GM19193 (cell line): ENCODE data around the gene BCO2.

Experiments
- POLR2A ChIP-seq: IDR thresholded peaks from 4 replicates; pipeline ENCODE4 v1.6.1; 2011; ENCODE audit not compliant: insufficient read depth, insufficient read length; ENCODE audit errors: extremely low read depth

The BCO2 gene

DNA sequence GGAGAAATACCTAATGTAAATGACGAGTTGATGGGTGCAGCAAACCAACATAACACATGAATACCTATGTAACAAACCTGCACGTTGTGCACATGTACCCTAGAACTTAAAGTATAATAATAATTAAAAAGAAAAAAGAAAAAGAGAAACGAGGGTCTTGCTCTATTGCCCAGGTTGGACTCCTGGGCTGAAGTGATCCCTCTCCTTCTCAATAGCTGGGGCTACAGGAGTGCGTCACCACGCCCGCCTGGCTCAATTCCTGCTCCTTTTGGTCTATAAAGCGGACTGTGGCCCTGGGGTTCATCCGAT, 50.4 kb downstream of the BCO2 start:
- no peak for TF ChIP-seq POLR2A

DNA sequence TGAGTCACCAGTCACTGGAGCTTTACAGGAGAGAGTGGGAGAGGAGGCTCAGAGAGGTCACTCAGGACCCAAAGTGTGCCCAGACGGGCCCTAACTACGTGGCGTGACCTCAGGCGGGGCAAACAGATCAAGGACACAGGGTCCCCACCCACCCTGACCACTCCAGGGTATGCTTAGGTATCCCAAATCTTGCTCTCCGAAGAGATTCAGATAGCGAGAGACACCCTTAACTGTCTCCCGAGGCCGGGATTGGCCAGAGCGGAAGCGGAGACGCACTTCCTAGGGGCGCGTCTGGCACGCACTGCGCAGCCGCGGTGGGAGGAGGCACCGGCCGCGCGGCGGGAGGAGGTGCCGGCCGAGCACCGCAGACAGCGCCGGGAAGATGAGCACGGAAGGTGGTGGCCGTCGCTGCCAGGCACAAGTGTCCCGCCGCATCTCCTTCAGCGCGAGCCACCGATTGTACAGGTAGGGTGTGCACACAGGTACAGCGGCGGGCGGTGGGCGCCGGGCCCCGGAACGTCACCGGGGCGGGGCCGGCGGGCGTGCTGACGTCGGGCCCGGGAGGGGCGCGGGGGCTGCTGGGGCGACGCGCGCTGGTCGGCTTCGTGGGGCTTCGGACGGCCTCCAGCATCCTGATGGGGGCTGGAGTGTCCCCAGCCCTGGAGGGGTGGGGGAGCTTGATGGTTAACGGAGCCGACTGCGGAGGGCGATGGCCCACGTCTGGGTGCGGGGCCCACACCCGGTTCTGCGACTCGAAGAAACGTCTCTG, 50.9 kb downstream of the BCO2 start, which contains the start of gene PTS:
Gene PTS, plus strand, starts transcription at position 367 of the 769 bp plus-strand sequence. Its CDS starts 16 bp downstream, at position 383.
- TF ChIP-seq POLR2A, result peak; percentile 97

DNA sequence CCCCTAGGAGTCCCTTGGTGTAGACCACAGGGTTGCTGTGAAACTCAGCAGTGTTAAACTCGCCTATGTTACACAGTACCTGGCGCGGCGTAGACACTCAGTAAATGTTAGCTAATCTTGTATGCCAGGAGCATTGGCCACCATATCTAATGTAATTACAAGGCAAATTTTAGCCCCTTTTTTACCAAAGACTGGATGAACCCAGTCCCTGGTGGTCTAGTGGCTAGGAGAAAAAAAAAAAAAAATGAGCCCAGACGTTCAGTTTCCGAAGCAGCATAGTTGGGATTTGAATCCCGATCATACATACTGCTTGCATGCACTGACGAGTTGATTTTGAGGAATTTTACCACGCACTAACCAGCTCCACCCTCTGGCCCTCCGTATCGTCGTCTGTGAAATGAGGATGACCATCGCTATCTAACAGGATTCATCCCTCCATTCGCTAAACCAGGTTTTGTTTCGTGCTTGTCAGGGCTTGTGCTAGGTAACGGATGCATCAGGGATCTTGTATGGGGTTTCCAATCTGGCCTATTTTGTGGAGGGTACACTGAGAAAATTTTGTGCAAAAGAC, 51.6 kb downstream of the BCO2 start:
- TF ChIP-seq POLR2A, result no peak

DNA sequence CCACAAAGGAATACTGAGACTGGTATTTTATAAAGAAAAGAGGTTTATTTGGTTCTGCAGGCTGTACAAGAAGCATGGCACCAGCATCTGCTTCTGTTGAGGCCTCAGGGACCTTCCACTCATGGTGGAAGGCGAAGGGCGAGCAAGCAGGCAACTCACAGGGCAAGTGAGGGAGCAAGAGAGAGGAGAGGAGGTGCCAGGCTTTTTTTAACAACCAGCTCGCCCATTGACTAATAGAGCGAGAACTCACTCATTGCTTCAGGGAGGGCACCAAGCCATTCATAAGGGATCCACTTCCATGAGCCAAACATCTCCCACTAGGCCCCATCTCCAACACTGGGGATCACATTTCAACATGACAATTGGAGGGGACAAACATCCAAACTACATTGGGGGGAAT, 52.2 kb downstream of the BCO2 start:
- no peak for TF ChIP-seq POLR2A

DNA sequence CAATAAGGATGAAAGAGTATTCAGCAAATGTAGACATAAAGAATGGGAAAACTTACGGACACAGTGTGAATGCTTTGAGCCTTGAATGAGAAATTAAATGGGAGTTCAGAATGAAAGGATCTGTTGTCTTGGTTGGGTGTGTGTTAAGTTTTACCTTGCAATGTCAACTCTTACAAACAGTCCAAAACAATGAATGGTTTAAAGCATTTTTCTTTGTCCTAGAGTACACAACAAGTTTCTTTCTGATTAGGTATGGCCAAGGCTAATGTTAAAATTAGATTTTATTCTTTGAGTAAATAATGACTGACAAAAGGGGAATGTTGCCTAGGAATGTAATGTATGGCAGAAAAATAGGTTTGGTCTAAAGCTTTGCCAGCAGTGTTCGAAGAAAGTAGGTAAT, 53.4 kb downstream of the BCO2 start:
- TF ChIP-seq POLR2A, result no peak

DNA sequence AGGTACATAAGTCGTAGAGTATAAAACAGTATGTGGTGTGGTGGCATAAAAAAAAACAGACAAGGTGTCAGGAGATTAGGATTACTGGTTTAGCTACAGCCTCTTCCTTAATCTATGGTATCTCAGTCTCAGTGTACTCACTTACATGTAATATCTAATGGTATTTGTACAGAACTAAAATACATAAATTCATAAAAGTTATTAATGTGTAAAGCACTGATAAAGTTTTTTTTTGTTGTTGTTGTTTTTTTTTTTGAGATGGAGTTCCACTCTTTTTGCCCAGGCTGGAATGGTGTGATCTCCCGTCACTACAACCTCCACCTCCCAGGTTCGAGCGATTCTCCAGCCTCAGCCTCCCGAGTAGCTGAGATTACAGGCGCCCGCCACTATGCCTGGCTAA, 53.8 kb downstream of the BCO2 start:
- no peak for TF ChIP-seq POLR2A

DNA sequence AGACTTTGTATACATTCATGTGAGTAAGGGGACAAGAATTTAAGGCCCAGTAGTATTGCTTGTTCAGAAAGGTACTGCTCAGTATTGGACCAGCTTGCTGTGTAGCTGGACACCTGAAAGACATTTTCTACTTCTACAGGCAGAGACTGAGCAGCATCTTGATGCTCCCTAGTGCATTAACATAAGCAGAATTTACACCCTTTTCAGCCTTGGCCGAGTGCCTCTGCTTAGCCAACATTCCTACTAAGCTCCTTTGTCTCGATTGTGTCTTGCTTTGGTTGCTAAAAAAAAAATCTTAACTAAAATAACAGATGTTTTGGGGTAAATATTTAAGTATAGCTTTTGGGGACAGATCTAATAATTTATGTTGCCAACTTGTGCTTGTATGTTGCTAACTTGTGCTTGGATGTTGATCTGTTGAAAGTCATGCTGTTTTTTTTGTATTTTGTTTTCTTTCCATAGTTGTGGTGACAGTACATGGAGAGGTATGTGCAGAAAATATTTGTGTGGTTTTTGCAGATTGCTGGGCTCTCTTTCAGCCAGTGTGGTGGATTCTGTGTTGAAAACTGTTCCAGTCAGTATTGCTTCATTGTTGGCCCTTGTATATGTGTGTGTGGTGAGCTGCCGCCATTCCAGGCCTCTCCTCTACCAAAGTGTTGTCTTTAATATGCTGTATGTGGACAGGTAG, 54.6 kb downstream of the BCO2 start:
- no peak for TF ChIP-seq POLR2A

DNA sequence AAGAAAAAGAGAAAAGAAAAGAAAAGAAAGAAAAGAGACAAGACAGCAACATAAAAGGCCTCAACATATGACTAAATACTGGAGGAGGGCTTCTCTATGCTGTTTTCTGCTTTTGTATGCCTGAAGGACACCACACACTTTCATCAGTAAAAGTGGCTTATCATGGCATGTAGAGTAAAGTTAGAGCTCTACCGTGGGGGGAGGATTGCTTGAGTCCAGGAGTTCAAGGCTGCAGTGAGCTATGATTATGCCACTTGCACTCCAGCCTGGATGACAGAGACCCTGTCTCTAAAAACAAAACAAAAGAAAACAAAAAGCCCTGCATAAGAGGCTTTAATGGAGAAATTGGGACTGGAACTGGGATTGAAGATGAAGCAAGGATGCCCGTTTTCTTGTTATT, 56.6 kb downstream of the BCO2 start:
- TF ChIP-seq POLR2A, result no peak

DNA sequence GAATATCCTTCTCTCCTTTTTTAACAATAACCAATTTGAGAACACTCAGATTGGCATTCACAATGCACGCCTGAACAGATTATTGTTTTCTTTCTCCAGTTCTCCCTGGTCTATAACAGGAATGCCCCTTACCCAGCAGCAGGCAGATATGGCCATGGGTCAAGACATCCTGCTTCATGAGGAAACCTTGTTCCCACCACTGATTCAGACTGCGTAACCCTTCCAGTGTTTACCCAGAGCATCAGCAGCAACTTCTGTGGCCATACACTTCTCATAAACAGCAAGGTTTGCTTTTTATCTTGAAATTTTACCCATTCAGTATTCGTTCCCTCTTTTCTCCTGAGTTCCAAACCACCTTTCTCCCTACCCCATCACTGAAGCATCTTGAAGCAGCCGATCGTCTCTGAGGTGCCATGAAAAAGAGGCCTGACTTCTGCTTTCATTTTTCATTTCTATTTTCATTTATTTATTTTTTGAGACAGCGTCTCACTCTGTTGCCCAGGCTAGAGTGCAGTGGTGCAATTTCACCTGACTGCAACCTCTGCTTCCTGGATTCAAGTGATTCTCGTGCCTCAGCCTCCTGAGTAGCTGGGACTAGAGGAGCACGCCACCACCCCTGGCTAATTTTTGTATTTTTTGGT, 60.6 kb downstream of the BCO2 start:
- no peak for TF ChIP-seq POLR2A

DNA sequence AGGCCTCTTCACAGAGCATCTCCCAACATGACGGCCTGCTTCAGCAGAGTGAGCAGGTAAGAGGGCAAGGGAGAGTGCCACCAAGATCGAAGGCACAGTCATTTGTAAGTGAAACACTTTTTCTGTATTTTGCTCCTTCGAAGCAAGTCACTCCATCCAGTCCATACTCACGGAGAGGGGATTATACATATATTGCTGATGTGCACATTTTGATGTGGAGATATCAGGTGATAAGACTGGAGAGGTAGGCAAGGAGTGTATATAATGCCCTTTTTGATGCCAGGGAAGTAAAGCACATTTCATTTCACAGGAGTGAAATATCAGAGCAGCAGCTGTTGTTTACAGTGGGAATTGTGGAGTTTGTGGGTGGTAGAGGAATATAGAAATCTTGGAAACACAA, 62.1 kb downstream of the BCO2 start:
- no peak for TF ChIP-seq POLR2A

DNA sequence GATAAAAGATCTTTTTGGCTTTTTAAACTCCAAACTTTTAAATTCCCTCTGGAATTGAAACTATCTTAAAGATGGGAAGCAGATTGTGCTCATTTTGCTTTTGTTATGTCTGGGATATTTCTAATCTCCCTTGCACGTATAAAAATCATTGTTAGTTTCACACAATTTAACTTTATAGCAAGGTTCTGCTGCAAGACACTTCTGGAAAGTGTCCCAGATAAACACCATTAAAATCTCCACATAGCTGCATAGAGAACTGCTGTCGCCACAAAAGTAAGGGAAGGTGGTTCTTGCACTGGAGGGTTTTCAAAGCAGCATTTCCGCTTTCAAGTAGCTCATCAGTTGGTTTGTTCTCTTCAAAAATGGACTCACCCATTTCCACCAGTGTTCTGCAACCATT, 62.7 kb downstream of the BCO2 start:
- TF ChIP-seq POLR2A, result no peak

DNA sequence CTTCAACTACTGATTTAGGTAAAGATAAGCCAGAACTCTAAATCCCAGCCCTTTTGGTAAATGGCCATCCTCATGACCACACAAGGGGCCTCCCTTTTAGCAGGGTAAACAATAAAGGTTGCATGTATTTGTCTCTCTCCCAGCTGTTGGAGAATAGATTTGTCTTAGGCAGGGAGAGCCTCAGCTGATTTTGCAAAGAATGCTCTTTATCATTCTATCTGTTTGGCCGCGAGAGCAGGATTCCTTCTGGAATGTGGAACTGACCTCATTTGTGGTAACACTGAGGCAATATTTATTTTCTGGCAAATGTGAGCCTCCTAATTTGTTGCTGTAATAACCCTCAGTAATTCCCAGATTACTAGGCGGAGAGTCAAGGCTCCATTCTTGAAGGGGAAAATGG, 66.2 kb downstream of the BCO2 start:
- no peak for TF ChIP-seq POLR2A

DNA sequence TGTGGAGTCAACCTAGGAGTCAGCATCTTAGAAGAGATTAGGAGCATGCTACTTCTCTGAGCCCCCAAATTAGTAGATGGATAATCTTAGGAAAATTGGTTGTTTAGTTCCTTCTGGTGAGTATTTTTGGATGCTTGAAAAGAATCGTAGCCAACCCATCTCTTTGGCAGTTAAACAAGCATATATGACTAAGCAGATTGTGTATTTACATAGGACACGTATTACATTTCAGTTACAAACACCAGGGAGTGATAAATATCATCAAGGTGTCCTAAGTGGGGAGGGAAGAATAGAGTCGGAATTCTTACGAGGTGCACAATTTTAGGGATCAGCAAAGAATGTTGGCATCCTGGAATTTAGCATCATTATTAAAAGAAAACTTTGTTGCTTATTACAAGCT, 71.9 kb downstream of the BCO2 start:
- no peak for TF ChIP-seq POLR2A

DNA sequence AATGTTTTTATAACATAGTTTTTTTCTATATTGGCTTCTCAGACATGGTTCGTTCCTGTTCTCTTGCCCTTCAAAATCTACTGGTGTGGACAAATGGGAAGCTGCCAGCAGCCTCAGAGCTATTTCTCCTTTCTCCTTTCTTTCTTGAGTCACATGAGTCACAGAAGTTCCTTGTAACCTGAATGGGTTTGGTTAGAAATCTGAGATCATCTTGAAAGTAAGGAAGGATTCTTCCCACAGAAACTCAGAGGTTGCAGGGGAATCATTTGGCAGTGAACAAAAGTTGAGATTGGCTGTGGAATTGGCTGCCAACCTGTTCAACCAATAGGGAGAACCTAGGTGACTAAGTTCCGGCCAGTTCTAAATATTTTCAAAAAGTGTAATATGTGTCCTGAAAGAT, 72.9 kb downstream of the BCO2 start:
- TF ChIP-seq POLR2A, result no peak

DNA sequence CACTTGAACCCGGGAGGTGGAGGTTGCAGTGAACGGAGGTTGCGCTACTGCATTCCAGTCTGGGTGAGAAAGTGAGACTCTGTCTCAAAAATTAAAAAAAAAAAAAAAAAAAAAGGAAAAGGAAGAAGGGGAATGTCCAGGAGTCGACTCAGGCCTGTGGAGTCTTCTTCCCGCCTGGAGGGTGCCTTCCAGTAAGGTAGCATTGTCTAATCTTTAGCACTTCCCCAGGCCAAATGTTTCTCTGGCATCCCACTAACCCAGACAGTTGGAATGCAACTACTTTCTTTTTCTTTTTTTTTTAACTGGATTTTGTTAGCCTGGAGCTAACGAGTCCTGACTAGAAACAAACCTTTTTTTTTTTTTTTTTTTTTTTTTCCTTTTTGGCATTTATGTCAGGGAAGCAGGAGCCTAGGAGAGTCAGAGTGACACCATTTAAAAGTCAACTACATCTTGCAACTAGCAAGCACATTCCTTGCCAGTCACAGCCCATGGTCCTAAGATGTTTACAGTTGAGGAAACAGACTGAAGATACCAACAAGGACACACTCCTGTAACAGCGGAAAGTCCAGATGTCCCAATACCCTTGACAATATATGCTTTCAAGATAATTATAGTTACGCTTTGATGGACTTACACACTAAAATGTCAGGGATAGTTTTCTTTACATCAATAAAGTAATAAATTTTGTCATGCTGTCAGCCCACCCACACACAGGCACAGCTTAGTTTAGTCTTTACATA, 74.7 kb downstream of the BCO2 start:
- no peak for TF ChIP-seq POLR2A
